ENCODE data around the gene PTCH2. TPM values are rescaled to one million over a fixed set of nuclear protein-coding genes. Genes with fewer than 3 reads are reported as not detected.
A peak's percentile ranks its signal among the peaks of the same experiment; 100 is the strongest.
"Not testable (repeated sequence)": the region's sequence is repeated elsewhere in the genome, so short reads cannot be mapped to it uniquely, and the experiment has no call there.

Gene PTCH2
- total RNA-seq, 1 donor from 2014 or later, result 0.45 TPM

- DNase-seq (ENCODE audit: low spot score), result no peak
- ATAC-seq, result no peak
Measured at GRCh38 chr1:44847845-44848244, 4.8 kb upstream of the PTCH2 start.

- DNase-seq (ENCODE audit: low spot score), result no peak
- no peak for ATAC-seq
Measured at GRCh38 chr1:44846985-44847384, 3.9 kb upstream of the PTCH2 start.

- ATAC-seq (peak; percentile 18), DNase-seq (ENCODE audit: low spot score) (no peak)
Measured at GRCh38 chr1:44842486-44842861, 579 bp downstream of the PTCH2 start.

DNA sequence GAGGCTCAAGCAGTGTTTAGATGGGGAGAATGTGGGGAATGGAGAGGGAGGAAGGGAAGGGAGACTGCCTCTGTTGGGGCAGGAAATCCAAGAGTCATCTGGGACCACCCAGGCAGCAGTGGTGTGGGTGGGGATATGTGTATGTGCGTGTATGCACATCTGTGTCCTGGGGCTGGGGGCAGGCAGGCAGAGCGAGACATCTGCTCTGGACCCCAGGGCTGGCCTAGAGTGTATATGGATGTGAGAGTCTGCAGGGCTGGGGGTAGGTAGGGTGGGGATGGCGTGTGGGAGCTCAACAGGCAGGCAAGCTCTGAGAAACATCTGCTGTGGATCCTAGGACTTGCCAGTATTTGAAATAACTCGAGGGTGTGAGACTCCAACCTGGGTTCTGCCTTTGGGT, 3.5 kb downstream of the PTCH2 start:
- ATAC-seq, result no peak
- DNase-seq (ENCODE audit: low spot score), result no peak

DNA sequence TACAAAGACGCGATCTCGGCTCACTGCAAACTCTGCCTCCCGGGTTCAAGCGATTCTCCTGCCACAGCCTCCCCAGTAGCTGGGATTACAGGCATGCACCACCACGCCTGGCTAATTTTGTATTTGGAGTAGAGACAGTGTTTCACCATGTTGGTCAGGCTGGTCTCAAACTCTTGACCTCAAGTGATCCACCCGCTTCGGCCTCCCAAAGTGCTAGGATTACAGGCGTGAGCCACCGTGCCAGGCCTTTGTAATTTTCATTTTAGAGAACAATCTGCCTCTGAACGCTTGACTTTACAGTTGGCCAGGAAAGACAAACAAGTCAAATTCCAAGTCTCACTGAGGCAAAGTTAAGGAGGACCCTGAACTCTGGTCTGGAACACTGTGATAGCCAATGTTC, 4.8 kb downstream of the PTCH2 start:
- ATAC-seq; DNase-seq (ENCODE audit: low spot score): not testable (repeated sequence)

- ATAC-seq, result peak; percentile 94
Measured at GRCh38 chr1:44835738-44836675, 7.0 kb downstream of the PTCH2 start.

GRCh38 chr1:44834328-44834727, 8.7 kb downstream of the PTCH2 start:
- DNase-seq (ENCODE audit: low spot score) (no peak), ATAC-seq (no peak)

More at GRCh38 chr1:44835738-44836675, 7.0 kb downstream of the PTCH2 start:
- DNase-seq (ENCODE audit: low spot score), result peak; percentile 76

- DNase-seq (ENCODE audit: low spot score) (no peak), ATAC-seq (no peak)
Measured at GRCh38 chr1:44832056-44832705, 10.9 kb downstream of the PTCH2 start.

DNA sequence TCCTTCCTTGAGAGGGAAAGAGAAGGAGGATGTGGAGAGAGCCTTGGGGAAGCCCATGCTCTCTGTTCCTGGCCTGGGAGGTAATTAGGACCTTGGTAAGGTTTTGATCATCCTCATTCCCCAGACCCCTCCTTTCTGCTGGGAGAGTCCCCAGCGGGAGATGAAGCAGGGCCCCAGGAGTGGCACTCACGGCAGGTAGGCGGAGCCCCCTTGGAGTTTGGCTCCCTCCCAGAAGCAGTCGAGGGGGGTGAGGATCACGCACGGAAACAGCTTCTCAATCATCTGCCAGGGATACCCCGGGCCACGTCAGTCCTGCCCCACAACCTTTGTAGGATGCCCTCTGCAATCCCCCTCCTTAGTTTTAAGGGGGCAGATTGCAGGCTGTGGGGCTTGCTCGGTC, 11.5 kb downstream of the PTCH2 start:
- DNase-seq (ENCODE audit: low spot score) (no peak), ATAC-seq (no peak)

DNA sequence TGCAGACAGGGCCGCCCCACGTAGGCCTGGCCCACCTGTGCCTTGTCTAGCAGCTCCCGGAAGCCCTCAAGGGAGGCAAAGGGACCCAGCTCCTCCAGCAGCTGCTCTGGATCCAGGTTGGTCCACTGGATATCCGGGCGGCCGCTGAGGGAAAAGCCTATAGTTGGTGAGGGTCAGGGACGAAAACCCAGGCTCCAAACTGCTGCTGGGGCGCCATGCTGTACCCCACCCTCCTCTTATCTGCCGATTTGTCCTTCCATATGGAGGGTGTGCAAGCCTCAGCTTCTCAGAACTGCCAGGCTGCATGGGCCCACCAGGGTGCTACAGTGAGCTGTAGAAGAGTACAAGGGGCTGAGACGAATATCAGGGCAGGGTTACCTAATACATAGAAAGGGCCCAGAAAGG, 12.2 kb downstream of the PTCH2 start:
- DNase-seq (ENCODE audit: low spot score) (no peak), ATAC-seq (no peak)

DNA sequence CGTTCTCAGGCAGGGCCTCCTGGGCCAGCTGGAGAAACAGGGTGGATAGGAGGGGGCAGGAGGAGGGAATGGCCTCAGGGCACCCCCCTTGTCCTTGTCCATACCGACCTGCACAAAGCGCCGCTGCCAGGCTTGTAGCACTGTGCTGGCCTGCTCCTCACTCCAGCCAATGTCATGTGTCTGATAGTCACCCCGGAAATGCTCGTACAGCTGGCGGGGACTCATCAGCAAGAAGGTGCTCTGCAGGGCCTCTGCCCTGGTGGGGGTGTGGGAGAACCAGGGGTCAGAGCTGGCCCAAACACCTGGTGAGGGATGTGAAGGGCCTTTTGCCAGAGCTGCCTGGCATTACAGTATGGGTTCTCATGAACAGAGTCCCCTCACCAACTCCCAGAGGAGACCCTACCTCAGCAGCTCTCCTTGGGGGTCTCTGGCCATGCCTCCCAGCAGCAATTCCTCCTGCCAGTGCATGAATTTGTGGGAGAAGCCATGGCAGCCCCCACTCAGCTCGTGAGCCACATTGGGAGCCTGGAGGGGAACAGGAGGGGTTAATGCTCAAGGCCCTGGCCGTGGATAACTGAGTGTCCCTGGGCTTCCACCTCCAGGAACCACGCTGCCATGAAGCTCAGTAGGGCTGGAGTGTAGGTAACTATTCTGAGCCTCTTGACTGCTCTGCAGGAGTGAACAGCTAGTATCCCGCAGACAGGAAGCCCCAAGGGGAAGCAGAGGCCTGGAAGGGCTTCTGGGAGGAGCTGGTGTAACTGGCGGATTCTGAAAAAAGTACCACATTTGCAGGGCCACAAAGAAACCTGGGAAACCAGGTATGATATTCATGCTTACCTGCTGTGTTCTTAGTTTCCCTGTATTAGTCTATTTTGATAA, 13.3 kb downstream of the PTCH2 start:
- no peak for ATAC-seq
- DNase-seq (ENCODE audit: low spot score), result no peak

DNA sequence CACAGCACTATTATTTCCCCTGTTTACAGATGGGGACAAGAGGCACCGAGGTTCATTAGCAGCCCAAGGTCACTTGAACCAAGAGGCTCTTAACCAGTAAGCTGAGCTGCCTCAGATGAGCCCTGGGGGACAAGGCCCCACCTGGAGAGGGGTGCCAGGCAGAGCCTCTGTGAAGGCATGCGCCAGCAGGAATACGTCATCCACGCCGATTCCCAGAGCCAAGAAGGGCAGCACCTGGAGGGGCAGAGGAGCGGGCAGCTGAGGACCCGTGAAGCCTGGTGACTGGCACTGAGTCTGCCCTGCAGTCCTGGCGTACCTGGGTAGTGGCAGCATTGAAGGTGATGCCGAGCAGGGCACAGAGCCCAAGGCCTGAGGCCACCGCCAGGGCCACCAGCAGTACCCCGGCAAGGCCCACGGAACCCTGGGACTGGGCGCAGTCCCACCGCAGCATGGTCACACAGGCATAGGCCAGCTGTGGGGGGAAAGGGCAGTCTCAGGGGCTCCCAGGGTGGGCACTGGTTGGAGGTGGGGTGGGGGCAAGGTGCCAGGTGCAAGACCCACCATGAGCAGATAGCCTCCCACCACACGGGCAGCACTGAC, 14.1 kb downstream of the PTCH2 start:
- ATAC-seq, result no peak
- DNase-seq (ENCODE audit: low spot score), result no peak

DNA sequence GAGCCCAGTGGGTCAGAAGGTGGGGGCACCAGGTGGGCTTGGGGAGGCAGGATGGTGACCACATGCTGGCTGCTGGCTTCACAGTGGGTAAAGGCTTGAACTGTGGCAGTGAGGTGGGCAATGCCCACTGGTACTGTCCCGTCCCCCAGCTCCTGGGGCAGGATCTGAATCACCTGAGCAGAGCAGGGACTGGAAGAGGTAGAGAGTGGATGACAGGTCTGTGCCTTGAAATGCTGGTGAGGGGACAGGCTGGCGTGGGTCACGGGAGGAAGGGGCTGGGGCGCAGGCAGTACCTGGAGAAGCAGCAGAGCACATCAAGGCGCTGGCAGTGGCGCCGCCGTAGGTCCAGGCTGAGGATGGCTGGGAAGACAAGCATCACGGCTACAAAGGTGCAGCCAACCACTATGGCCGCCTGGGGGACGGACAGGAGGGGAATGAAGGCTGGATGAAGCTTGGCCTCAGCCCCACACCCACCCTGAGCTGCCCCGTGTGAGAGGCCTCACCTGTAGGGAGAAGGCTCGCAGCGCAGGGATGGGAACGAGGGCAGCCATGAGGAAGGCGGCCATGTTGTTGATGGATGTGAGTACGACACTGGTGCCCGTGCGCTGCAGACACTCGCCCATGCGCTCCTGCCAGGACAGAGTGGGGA, 14.9 kb downstream of the PTCH2 start:
- no peak for ATAC-seq
- DNase-seq (ENCODE audit: low spot score), result no peak

- DNase-seq (ENCODE audit: low spot score) (no peak), ATAC-seq (no peak)
Measured at GRCh38 chr1:44827197-44828002, 15.7 kb downstream of the PTCH2 start.

DNA sequence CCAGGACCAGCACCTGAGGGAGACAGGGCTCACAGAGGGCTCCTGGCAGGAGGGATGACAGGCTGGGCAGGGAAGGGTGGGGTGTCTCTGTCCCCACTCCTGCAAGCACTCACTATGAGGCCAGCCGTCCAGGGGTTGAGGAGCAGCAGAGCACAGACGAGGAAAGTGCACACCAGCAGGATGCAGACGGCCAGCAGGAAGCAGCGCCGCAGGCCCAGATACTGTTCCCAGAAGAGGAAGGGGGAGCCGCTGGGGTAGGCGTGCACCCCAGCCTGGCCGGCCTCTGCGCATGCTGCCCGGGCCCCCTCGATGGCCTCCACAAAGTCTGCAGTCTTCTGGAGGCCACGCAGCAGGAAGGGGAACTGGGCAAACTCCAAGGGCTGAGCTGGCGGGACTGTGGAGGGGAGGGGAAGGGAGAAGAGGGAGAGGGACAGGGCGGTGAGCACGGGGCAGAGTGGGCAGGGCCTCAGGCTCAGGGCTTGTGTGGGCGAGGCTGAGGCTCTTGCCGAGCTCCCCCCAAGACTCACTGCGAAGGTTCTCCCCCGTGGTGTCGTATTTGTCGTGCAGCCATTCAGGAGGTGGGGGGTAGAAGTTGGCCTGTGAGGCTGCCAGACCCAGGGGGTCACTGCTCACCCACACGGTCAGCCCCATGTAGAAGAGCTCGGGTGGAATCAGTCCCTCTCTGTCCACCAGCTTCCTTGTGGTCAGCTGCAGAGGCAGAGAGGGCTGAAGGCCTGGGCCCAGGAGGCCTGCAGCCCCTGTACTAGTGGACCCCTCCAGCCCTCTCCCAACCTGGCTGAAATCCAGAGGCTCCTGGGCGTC, 16.5 kb downstream of the PTCH2 start:
- peak; percentile 74 for ATAC-seq
- DNase-seq (ENCODE audit: low spot score), result no peak

DNA sequence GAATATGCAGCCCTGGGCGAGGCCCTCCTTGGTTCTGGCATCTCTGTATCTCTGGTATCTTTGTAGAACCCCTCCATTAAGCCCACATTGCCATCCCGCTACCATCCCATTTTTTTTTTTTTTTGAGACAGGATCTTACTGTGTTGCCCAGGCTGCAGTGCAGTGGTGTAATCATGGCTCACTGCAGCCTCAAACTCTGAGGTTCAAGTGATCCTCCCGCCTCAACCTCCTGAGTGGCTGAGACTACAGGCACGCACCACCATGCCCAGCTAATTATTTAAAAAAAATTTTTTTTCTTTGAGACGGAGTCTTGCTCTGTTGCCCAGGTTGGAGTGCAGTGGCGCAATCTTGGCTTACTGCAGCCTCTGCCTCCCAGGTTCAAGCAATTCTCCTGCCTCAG, 18.7 kb downstream of the PTCH2 start:
- ATAC-seq; DNase-seq (ENCODE audit: low spot score): not testable (repeated sequence)

- no peak for DNase-seq (ENCODE audit: low spot score)
- ATAC-seq, result no peak
Measured at GRCh38 chr1:44822981-44823451, 20.0 kb downstream of the PTCH2 start.

- no peak for DNase-seq (ENCODE audit: low spot score)
Measured at GRCh38 chr1:44822131-44822701, 20.8 kb downstream of the PTCH2 start.

More at GRCh38 chr1:44822131-44822701, 20.8 kb downstream of the PTCH2 start:
- ATAC-seq, result no peak
